Testis (tissue), 3 donors: ENCODE results near the gene GNAI1. TPM values are rescaled to one million over a fixed set of nuclear protein-coding genes. Genes with fewer than 3 reads are reported as not detected.

Source experiments
- DNase-seq: peaks from one replicate; pipeline ENCODE4 v3.0.0-alpha.2; 2019
- H3K27ac ChIP-seq, 2 donors: fragments of 200-600 bp; sonication (generic); one replicate each; pipeline ENCODE4 v1.5.1; 2019
- H3K27me3 ChIP-seq: fragments of 200-600 bp; sonication (generic); one replicate; pipeline ENCODE4 v1.5.1; 2019
- H3K36me3 ChIP-seq: fragments of 200-600 bp; sonication (generic); one replicate; pipeline ENCODE4 v1.5.1; 2017; ENCODE audit warnings: low read depth; ENCODE audit errors: missing control alignments
- H3K4me1 ChIP-seq: fragments of 200-600 bp; sonication (generic); one replicate; pipeline ENCODE4 v1.5.1; 2019
- H3K4me3 ChIP-seq, 2 donors: fragments of 200-600 bp; sonication (generic); one replicate each; pipeline ENCODE4 v1.5.1; 2017 to 2019
- H3K9me3 ChIP-seq: fragments of 200-600 bp; sonication (generic); one replicate; pipeline ENCODE4 v1.5.1; 2017
- CTCF ChIP-seq, 3 experiments: fragments of 450-650 bp in 2 of 3; fragments of 200-600 bp in 1 of 3; sonication (generic) in 1 of 3; IDR thresholded peaks; one replicate each; pipeline ENCODE4 v1.5.1; 2016 to 2019; ENCODE audit warnings: antibody characterized with exemption in 3 of 3, mild to moderate bottlenecking in 2 of 3, moderate library complexity in 1 of 3
- POLR2A ChIP-seq: fragments of 450-650 bp; IDR thresholded peaks from one replicate; pipeline ENCODE4 v1.6.1; 2017; ENCODE audit warnings: antibody characterized with exemption, mild to moderate bottlenecking, moderate library complexity
- WGBS, 2 donors: methylation state at CpG; one replicate each; pipeline ENCODE4 v1.1.5; 2018; 5-methylcytosine and 5-hydroxymethylcytosine counted together
- intact Hi-C: fragments of 100-400 bp; cut with DNase I; formaldehyde crosslinking; loops from one replicate; pipeline ENCODE4 v1.15.1; 2023; ENCODE audit warnings: low total_unique reads
- polyA plus RNA-seq: library from polyadenylated mRNA; stranded (reverse); fragments of 350-450 nt; fragmentation: Illumina TruSeq; extraction: RNeasy Lipid Tissue Mini Kit (QIAGEN cat#74804); gene quantifications from one replicate; pipeline ENCODE4 v1.2.3, GENCODE V29; 2014; ENCODE audit warnings: low read depth, low replicate concordance; ENCODE audit not compliant: insufficient read depth
- total RNA-seq, 2 donors: library from RNA; depleted of rRNA; stranded (reverse); fragments of >200 nt; gene quantifications; one replicate each; pipeline ENCODE4 v1.2.3, GENCODE V29; 2016

GNAI1 gene
- total and polyA plus RNA-seq, 3 donors from 2014 or later: 46.9 to 61.6 (median 59.0) TPM

GRCh38 chr7:80249184-80249583, 114.6 kb downstream of the GNAI1 start:
- Histone ChIP-seq H3K27me3 (no peaks in the 10 kb centered on the region), H3K36me3 (no peaks in the 10 kb centered on the region), H3K4me3 (no peak overlapping the region), H3K4me1 (no peaks in the 10 kb centered on the region), H3K9me3 (no peaks in the 10 kb centered on the region), H3K27ac (no peak overlapping the region)
- intact Hi-C loops: no loop called here
- TF ChIP-seq POLR2A (no peak), CTCF (IDR thresholded peaks at IDR 0.05) (no peak)
- no peak for DNase-seq

- 56 to 66% methylated on average over 2 of the region's 2 CpGs for WGBS, 2 donors
- H3K27me3 ChIP-seq: no peaks in the 10 kb centered on the region
- no peak for DNase-seq
- intact Hi-C loops: no loop called here
- H3K36me3 ChIP-seq: no peaks in the 10 kb centered on the region
- H3K4me1 ChIP-seq: no peaks in the 10 kb centered on the region
- no peaks in the 10 kb centered on the region for H3K9me3 ChIP-seq
- TF ChIP-seq POLR2A (no peak), CTCF (IDR thresholded peaks at IDR 0.05) (no peak)
- no peak overlapping the region for H3K4me3 ChIP-seq
- H3K27ac ChIP-seq: no peak overlapping the region
These were observed 115.1 kb downstream of the GNAI1 start for GRCh38 chr7:80249619-80250295.

GRCh38 chr7:80253237-80253636, 118.6 kb downstream of the GNAI1 start:
- no peak overlapping the region for H3K27ac ChIP-seq
- no peaks in the 10 kb centered on the region for H3K27me3 ChIP-seq
- H3K36me3 ChIP-seq: no peaks in the 10 kb centered on the region
- H3K4me3 ChIP-seq: no peak overlapping the region
- no peaks in the 10 kb centered on the region for H3K9me3 ChIP-seq
- TF ChIP-seq POLR2A: no peak
- no peak for DNase-seq
- 92 to 94% methylated on average over 4 of the region's 4 CpGs for WGBS, 2 donors
- intact Hi-C loops: no loop called here
- no peaks in the 10 kb centered on the region for H3K4me1 ChIP-seq

- Histone ChIP-seq H3K9me3 (no peaks in the 10 kb centered on the region), H3K4me1 (no peaks in the 10 kb centered on the region), H3K27me3 (no peaks in the 10 kb centered on the region), H3K27ac (no peak overlapping the region), H3K4me3 (no peak overlapping the region), H3K36me3 (no peaks in the 10 kb centered on the region)
- WGBS, 2 donors: 90 to 93% methylated on average over 2 of the region's 2 CpGs
- no peak for DNase-seq
- intact Hi-C loops: no loop called here
- TF ChIP-seq POLR2A: no peak
- TF ChIP-seq CTCF (IDR thresholded peaks at IDR 0.05): no peak
These were observed 119.0 kb downstream of the GNAI1 start for GRCh38 chr7:80253653-80254052.

GRCh38 chr7:80255656-80256055, 121.0 kb downstream of the GNAI1 start:
- intact Hi-C loops: no loop called here
- Histone ChIP-seq H3K27me3 (no peaks in the 10 kb centered on the region), H3K9me3 (no peaks in the 10 kb centered on the region), H3K4me3 (no peak overlapping the region), H3K27ac (no peak overlapping the region), H3K4me1 (no peaks in the 10 kb centered on the region), H3K36me3 (no peaks in the 10 kb centered on the region)
- 47 to 48% methylated on average over 1 of the region's 1 CpG for WGBS, 2 donors
- TF ChIP-seq CTCF (IDR thresholded peaks at IDR 0.05) (no peak), POLR2A (no peak)
- no peak for DNase-seq
